ENCODE results near the gene RGS1.

- TF ChIP-seq CTCF (conservative IDR thresholded peaks at IDR 0.05) (no peak), EZH2 (IDR thresholded peaks at IDR 0.05; ENCODE audit: low read depth) (no peak)
Measured at GRCh38 chr1:192576190-192577144, 894 bp downstream of the RGS1 start.

Data from PC-9 (cell line).